ENCODE results near the gene AGPAT2.

Gene AGPAT2

DNA sequence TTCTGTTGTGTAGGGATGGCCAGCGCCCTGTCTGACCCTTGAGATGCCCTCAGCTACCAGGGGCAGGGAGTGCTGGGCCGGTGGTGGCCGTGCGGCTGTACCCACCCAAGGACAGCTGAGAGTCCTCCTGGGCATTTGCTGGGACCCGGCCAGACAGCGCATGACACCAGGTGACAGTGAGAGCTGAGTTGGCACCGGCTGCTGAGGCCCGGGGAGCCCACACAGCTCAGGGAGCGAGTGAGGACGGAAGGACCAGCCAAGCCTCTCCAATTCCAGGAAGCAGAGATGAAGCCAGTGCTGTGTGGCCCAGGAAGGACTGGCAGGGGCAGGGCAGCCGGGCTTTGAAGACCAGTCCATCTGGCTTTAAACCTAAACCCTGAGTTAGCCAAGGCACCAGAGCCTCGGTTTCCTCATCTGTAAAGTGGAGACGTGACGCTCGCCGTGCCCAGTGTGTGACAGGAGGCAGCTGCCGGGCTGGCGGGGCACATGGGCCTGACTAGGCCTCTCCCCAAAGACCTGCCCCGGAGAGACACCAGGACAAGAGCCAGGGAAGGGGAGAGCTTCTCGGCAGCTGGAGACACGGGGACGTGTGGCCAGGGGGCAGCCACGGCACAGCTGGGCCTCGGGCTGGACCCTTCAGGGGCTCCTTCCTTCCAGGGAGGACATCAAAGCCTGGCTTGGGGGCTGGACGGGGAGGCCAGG is 3.0 kb upstream of the AGPAT2 start:
- FAIRE-seq (no peak), DNase-seq (ENCODE audit: insufficient read length, low spot score) (no peak)

DNA sequence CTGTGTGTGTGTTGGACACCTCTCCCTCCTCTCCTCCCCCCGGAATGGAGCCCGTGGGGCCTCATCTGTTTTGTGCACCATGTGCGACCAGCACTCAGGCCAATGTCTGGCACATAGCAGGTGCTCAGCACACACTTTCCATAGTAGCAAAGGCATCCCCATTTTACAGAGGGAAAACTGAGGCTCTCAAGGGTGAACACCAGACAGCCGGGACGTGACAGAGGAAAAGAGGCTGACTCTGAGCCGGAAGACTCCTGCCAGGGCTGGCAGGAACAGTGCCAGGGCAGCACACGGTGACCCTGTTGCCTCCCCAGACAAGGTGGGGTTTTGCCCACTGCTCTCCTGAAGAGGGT is 1.8 kb upstream of the AGPAT2 start:
- FAIRE-seq: no peak
- DNase-seq (ENCODE audit: insufficient read length, low spot score): no peak

DNA sequence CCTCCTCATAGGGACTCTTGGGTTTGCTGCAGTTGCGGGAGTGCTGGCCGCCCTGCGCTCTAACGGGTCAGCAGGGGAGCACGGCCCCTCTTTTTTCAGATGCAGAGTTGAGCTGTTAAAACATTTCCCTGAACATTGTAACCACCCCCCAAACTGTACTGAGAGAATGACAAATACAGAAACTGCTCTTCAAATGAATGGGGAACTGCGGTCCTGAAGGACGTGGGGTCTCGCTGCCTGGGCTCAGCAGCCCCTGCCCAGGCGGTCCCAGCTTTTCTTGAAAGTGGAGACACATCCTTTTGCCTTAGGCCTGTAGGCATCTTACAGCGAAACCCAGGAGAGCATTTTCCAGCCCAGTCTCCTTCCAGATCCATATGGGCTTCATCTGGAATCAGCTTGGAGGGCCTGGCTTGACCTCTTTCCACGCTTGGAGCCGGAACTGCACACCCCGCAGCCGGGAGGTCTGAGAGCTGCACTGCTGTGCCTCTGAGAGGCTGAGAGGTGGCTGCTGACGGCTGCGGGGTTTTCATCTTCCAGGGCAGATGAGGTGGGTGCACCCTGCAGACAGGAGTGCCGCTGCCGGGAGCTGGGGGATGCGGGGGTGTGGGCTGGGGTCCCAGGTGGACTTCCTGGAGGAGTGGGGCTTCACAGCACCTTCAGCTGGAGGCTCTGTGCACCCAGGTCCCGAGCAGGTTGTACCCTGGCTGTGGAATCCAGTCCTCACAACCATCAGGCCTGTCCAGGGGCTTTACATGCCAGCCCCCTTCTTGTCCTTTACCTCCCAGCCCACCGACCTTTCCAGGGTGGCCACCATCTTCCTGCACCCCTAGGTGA is 1.2 kb upstream of the AGPAT2 start:
- no peak for DNase-seq (ENCODE audit: insufficient read length, low spot score)
- FAIRE-seq: peak; percentile 33

DNA sequence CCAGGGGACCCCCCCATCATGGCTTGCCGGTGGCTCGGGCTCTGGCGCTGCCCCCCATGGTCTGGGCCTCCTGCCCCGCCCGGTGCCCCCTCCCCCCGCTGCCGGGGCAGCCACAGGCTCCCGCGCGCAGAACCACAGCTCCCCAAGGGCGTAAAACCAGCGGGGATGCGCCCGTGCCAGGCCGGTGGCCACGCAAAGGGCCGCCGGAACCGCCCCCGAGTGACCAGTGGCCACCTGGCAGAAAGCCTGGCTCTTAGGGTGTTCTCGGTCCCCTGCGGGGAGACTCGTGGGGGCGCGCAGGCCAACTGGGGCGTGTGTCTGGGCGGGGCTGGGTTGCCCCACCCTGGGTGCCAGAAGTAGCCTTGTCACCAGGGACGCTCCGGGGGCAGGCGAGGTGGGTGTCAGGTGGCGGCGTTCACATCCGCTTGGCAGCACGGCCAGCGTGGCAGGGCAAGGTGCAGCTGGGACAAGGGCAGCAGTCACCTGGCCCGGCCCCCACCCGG is 515 bp upstream of the AGPAT2 start:
- no peak for FAIRE-seq
- no peak for DNase-seq (ENCODE audit: insufficient read length, low spot score)

DNA sequence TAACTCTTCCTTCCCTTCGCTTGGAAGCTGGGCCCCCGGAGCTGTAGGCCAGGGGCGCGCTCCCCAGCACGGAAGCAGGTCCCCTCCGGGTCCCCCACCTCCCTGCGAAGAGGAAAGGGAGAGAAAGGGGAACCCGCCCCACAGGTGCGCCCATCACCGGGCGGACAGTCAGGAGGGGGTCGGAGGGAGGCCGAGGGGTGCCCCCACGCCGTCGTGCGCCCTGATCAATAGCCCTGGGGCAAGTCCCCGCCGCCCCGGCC is 793 bp downstream of the AGPAT2 start:
- no peak for DNase-seq (ENCODE audit: insufficient read length, low spot score)

DNA sequence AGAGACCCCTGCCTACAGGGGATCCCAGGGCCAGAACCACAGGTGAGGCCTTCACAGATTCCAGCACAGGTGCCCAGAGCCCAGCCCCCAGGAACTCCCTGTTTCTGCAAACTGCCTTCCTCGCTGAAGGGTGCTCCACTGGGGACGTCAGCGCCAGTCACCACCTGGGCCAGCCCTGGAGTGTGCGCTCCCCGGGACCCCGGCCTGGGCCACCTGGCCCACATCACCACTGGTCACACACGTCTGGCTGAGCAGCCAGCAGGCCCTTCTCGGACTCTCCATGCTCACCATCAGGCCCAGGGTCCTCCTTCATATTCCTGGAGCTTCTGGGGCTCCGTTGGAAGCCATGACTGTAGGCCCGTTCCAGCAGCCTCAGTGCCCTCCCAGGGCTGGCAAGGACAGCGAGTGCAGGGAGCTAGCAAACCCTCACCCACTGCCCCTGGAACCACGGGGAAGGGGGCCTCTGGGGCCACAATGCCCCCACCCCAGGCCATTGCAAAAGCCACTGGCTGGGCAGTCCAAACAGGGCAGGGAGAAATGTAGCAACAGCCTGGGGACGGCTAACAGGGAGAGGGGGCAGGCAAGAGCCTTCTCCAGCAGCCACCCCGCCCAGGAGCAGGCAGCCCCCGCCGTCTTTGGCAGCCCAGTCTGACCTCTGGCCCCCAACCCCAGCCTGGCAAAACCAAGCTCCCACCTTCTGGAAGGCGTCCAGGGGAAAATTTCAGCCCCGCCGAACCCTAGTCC is 1.3 kb downstream of the AGPAT2 start:
- DNase-seq (ENCODE audit: insufficient read length, low spot score): no peak
- FAIRE-seq: peak; percentile 75

More for the DNA sequence above, 793 bp downstream of the AGPAT2 start:
- peak; percentile 11 for FAIRE-seq

DNA sequence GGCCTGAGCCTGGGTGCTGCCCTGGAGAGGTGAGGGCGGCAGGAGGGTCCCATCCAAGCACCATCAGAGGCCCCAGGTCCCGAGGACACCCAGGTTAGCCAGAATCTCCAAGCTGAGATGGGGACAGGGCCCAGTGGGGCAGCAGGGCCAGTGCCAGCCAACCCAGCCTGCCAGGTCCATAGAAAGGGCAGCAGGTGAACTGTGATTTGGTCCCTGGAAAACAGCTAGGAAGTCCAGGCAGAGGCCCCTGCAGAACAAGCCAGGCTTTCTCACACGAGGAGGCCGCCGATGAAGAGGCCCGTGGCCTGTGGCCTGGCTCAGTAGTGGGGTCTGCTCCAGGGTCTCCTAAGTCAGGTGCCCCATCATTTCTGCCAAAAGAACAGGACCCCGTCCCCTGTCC is 2.0 kb downstream of the AGPAT2 start:
- DNase-seq (ENCODE audit: insufficient read length, low spot score) (no peak), FAIRE-seq (no peak)

DNA sequence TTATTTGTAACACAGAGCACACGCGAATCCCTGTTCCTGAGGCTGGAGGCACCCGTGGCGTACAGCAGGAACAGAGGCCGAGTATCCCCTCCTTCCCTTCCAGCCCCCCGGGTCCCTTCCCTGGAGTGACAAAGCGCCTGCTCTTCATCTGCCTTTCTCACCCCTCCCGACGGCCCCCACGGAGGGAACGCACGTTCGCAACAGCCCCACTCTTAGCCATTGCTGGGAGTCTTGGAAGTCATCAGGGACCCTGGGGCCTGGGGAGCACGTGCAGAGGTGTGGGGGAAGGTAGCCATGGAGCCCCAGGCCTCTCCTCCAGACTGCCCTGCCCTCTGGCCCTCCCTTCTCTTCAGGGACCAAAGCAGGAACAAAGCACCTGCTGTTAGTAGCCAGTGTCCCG is 2.5 kb downstream of the AGPAT2 start:
- DNase-seq (ENCODE audit: insufficient read length, low spot score) (no peak), FAIRE-seq (no peak)

DNA sequence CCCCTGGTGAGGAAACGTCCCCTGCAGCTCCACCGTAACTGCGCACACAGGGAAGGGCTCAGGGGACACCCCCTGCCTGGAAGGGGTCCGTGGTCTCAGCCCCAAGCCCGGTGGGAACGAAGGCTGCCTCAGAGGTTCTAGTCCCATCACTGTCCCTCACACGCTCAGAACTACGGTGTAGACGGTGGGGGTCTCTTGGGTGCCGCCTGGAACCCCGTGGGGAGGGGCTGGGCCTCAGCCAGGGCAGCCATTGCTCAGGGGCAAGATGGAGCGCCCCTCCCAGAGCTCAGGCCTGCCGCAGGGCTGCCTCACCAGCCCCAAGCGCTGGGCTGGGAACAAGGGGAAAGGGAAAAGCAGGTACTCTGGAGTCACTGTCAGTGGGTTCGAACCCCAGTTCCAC is 2.9 kb downstream of the AGPAT2 start:
- FAIRE-seq (no peak), DNase-seq (ENCODE audit: insufficient read length, low spot score) (no peak)

DNA sequence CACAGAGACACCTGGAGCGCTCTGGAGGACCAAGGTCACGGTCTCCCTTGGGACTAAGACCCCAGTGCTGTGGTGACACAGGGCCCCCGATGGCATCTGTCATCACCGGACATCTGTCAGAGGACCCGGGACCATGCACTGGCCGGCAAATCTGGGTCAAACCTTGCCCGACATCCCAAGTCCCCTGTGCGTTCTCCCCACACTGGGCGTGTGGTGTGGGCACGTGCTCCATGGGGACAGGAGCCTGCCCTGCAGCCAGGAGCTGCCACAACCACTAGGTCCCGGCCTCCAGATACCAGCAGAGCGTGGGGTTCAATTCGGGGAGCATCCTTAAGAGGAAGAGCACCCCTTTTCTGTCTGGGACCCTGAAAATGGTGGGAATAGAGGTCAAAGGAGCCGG is 3.5 kb downstream of the AGPAT2 start:
- FAIRE-seq (no peak), DNase-seq (ENCODE audit: insufficient read length, low spot score) (no peak)

DNA sequence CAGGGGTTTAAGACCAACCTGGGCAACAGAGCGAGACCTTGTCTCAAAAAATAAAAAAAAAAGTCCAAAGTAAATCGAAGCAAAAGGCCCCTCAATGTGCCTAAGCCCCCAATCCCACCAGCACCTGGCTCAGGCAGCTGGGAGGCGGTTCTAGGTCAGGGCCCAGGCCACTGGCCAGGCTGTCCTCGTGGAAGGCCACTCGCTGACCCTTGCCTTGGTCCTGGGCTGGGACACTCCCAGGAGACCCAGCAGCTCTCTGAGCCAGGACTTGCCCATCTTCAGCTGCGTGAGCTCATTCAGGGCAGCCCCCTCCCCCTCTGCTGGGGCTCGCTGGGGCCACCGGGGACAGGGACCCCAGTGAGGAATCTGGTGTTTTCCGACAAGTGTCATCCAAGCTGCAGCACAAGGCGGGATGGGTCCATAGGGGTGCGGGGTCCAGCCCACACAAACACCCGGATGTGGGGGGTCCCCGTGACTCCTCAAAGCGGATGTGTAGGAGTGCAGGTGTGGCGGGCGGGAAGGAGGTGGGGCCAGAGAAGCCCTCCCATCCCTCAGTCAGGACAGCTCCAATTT is 4.0 kb downstream of the AGPAT2 start:
- DNase-seq (ENCODE audit: insufficient read length, low spot score) (no peak), FAIRE-seq (no peak)

DNA sequence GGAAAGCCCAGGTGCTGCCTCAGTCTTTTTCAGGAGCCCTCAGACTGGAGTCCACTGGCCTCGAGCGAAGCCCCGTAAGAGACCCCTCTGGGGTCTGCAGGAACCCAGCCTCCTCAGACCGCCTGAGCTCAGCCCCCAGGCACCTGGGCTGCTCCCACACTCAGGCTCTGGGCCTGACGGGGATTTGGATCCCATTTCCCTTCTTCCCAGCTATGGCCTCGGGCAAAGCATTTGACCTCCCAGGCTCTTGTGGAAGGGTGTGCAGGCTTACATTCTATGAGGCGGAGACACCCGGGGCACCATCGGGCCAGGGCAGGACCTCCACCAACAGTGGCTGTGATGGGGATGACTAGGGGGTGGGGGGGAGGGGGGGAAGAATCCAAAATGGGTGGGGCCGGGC is 4.5 kb downstream of the AGPAT2 start:
- FAIRE-seq: no peak

DNA sequence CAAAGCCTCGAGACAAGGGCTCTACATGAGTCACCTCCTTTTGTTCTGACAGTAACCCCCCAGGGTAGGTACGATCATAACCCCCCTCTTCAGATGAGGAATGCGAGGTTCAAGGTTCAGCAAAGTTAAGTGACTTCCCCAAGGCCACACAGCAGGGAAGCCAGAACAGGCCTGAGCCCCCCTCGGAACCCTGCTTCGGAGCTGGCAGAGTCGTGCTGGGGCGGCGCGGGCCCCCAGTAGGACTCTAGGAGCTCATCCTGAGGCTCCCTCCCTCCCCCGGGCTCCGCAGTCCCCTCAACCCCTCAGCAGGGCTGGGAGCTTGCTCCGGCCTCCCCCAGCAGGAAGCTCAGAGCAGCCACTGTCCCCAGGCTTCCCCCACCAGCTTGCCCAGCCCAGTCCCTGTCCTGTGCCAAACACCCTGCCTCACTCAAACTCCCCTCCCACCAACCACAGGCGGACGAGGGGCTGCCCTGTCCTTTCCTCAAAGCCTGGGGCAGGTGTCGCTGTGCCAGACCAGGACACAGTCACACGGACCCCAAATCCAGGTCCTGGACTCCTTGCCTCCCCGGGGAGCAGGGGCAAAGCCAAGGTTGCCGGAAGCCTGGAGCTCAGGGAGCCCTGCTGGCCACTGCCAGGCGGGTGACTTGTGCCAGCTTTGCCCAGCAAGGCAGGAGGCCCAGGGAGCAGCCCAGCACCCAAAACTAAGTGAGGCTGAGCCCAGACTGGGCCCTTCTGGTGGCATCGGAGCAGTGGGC is 5.1 kb downstream of the AGPAT2 start:
- FAIRE-seq (no peak), DNase-seq (ENCODE audit: insufficient read length, low spot score) (no peak)

More for the DNA sequence above, 4.5 kb downstream of the AGPAT2 start:
- DNase-seq (ENCODE audit: insufficient read length, low spot score): no peak

DNA sequence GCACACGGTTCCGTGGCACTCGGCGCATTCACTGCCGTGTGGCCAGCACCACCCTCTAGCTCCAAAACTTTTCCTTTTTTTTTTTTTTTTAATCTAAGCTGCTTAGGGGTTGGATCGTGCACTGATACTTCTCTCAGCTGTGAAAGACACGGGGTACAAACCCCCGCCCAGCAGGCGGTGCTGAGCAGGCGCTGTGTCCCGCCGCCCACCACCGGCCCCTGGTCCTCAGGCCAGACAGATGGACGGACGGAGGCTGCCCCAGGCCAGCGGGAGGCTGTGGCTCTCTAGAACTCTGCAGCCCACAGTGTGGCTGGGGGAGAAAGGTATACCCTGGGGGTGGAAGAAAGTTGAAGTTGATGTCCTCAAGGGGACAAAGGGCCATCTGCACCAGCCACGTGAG is 6.2 kb downstream of the AGPAT2 start:
- DNase-seq (ENCODE audit: insufficient read length, low spot score) (no peak), FAIRE-seq (no peak)

DNA sequence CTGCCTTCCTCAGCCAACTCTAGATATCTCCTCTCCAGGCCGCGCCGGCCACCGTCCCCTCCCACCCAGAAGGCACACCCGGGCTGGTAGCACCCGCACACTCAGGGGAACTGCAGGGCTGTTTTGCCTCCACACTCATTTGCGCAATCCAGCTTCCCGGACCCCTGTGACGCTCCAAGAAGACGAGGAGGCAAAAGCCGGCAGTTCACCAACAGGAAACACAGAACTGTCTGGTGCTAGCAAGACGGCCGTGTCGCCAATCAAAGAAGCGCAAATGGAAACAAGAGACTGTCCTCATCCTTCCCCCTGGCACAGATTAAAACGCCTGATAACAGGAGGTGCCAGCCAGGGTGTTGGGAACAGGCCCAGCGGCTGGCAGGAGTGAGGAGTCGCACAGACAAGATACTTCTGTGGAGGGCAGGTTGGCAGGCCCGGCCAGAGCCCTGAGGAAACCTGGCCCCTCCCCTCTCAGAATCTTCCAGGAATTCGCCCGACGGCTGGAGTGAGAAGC is 7.8 kb downstream of the AGPAT2 start:
- DNase-seq (ENCODE audit: insufficient read length, low spot score): no peak

DNA sequence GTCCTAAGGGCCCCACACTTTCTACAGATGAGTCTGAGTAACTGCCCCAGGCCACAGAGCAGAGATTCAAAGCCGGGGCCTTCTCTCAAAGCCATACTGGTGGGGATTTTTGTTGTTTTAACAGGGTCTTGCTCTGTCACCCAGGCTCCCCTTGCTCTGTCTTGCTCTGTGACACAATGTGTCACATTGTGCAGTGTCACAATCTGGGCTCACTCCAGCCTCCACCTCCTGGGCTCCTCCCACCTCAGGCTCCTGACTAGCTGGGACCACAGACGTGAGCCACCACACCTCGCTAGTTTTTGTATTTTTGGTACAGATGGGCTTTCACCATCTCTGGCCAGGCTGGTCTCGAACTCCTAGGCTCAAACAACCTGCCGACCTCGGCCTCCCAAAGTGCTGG is 8.6 kb downstream of the AGPAT2 start:
- no peak for FAIRE-seq

More for the DNA sequence above, 7.8 kb downstream of the AGPAT2 start:
- FAIRE-seq: no peak

DNA sequence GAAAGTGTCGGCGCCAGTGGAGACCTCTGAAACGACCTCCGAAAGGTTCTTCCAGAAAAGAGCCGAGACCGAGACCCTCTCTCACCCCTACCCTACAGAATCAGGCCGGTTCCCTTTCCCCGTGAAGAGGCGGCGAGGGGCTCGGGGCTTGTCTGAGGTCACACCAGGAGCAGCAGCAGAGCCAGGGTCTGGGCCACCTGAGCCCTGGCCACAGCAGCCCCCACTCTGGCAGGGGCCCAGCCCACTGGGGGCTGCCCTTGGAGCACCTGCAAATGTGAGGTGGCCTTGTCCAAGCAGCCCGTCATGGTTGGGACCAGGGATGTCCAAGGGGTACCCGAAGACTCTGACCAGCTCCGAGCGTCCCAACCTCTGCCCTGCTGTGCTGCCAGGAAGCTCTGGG is 9.2 kb downstream of the AGPAT2 start:
- DNase-seq (ENCODE audit: insufficient read length, low spot score): no peak
- FAIRE-seq: no peak

More for the DNA sequence above, 8.6 kb downstream of the AGPAT2 start:
- DNase-seq (ENCODE audit: insufficient read length, low spot score): no peak

DNA sequence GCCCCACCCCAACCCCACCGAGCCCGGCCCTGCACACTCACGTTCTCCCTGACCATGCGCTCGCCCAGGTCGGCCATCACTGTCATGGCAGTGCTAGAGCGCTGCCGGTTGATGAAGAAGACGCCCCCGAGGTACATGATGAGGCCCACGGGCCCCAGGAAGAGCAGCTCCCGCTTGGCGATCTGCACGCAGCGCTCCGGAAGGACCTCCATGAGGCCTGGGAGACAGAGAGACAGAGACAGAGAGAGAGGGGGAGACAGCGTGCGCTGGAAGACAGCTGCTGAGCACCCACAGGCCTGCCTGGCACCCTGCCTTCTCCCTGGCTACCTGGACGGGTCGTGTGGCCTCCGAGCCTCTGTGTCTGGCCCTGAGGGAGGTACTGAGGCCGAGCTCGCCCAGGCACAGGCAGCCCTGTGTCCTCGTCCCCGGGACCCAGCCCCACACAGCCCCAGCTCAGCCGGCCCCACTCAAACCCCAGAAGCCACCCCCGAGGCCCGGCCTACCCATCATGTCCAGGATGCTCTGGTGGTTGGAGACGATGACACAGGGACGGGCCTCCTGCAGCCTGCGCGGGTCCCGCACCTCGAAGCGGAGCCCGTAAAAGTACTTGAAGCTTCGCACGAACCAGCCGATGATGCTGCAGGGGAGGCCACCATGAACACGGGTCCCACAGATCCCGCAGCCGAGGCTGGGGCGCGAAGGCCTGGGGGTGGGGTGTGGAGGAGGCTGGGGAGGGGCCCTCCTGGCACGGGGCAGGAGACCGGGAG is 10.2 kb downstream of the AGPAT2 start:
- FAIRE-seq: no peak
- no peak for DNase-seq (ENCODE audit: insufficient read length, low spot score)

DNA sequence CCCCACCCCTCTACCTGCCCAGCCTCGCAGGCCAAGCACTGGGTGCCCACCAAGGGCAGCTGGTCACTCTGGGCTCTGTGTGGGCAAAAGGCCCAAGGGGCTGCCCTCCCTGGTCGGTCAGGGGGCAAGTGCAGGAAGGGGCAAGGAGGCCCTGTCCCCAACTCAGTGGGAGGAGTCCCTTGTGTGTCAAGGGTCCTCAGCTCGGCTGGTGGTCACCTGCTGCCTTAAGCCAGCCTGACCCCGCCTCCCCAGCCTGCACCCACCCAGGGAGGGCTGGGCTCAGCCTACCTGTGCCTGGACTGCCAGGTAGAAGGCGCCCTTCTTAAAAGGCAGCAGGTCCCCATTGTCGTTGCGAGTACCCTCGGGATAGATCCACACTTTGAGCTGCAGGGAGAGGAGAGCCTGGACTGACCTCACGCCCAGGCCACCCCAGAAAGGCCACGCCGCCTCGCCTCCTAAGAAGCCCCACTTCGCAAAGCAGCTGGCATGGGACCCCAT is 10.9 kb downstream of the AGPAT2 start:
- FAIRE-seq (no peak), DNase-seq (ENCODE audit: insufficient read length, low spot score) (no peak)
